ENCODE data around the gene CRYGN. TPM values are rescaled to one million over a fixed set of nuclear protein-coding genes. Genes with fewer than 3 reads are reported as not detected.

Gene CRYGN
- total RNA-seq, 1 donor from 2014 or later, result 0.16 TPM

DNA sequence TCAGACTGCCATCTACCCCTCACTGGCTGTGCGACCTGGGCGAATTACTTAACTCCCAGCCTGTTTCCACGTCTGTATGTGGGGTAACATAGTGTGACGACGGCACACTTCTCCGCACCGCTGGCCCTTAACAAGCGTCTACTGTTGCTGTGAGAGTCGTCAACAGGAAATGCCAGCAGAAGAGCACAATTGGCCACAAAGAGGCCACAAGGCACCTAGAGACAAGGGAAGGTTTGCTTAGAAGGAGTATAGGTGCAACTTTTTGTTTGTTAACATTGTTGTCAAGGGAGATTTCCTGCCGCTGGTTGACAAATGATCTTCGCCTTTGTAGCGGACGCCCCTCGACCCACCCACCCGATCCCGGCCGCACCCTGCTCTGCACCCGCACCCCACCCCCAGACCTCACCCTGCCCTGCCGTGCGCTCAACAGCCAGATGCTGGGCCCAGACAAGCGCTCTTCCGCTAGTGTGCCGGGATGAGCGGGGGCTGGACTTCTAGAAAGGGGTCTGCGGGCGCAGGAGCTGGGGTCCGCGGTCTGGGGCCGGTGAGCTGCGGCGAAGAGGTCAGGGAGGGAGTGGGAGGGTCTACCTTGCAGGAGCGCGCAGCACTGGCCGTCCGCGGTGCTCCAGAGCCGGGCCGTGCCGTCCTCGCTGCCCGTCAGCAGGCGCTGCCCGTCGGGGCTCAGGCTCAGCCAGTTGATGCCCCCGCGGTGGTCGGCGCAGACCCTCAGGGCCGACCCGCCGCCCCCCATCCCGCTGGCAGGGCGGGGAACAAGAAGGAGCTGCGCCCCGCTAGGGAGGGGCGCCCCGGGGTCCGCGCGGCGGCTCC, 30.9 kb downstream of the CRYGN start:
- TF ChIP-seq, protein P1, sequence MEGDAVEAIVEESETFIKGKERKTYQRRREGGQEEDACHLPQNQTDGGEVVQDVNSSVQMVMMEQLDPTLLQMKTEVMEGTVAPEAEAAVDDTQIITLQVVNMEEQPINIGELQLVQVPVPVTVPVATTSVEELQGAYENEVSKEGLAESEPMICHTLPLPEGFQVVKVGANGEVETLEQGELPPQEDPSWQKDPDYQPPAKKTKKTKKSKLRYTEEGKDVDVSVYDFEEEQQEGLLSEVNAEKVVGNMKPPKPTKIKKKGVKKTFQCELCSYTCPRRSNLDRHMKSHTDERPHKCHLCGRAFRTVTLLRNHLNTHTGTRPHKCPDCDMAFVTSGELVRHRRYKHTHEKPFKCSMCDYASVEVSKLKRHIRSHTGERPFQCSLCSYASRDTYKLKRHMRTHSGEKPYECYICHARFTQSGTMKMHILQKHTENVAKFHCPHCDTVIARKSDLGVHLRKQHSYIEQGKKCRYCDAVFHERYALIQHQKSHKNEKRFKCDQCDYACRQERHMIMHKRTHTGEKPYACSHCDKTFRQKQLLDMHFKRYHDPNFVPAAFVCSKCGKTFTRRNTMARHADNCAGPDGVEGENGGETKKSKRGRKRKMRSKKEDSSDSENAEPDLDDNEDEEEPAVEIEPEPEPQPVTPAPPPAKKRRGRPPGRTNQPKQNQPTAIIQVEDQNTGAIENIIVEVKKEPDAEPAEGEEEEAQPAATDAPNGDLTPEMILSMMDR (conservative IDR thresholded peaks at IDR 0.05), result no peak
- Mint-ChIP-seq H3K36me3 (ENCODE audit: low read depth) (no peaks in the 10 kb centered on the region), H3K4me1 (peaks cover 26% of the 10 kb centered on the region), H3K4me3 (peak overlapping the region; percentile 92), H3K9me3 (no peaks in the 10 kb centered on the region), H3K27me3 (ENCODE audit: low read depth) (peaks cover 28% of the 10 kb centered on the region), H3K27ac (ENCODE audit: unreplicated experiment) (peak overlapping the region; percentile 35)
- DNase-seq (ENCODE audit: low read depth, low spot score), result peak; percentile 27

DNA sequence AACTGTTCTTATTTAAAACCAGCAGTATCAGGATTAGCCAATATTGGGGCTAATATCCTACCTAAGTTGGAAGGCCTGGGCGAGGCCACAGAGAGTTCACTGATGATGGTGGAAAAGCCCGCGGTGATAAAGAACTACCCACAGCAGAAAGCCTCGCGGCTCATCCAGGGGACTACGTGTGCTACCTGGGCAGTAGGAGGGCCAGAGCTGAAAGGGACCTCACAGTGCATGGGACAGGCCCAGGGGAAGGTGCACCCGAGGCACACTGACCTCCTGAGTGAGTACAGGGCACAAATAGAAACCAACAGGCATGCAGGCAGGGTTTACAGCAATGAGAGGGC, 31.5 kb downstream of the CRYGN start:
- H3K4me3 Mint-ChIP-seq, result peak overlapping the region; percentile 92
- peaks cover 30% of the 10 kb centered on the region for H3K4me1 Mint-ChIP-seq
- TF ChIP-seq, protein P1 (conservative IDR thresholded peaks at IDR 0.05), result no peak
- peaks cover 28% of the 10 kb centered on the region for H3K27me3 Mint-ChIP-seq (ENCODE audit: low read depth)
- no peaks in the 10 kb centered on the region for H3K9me3 Mint-ChIP-seq
- H3K27ac Mint-ChIP-seq (ENCODE audit: unreplicated experiment), result peak overlapping the region; percentile 35
- no peak for DNase-seq (ENCODE audit: low read depth, low spot score)
- no peaks in the 10 kb centered on the region for H3K36me3 Mint-ChIP-seq (ENCODE audit: low read depth)

DNA sequence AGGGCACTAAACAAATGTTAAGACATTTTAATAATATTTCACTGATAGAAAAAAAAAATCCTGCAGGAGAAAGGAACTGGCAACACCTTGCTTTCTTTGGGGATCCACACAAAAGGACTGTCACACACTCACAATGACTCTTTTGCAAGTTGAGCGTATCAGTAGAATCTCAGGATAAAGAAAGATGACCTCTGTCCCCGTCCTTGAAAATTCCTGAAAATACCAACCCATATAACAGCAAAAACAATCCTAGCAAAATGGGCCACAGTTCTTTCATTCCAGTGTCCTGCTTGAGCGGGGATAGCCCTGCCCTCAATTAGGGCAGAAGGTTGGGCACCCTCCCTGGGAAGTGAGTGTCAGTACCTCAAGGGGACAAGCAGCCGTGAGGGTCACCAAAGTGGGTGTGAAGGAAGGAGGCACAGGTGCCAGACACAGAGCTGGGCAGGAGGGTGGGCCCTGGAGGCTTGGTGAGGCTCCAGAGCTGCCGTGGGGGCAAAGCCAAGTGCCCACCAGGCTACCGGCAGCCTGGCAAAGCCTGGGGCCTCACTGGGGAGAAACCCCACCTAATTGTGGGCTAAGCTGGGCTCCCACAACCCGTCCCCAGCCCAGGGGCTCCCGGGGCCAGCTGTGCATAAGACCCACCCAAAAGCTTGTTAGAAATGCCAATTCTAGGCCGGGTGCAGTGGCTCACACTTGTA, 32.9 kb downstream of the CRYGN start:
- peaks cover 18% of the 10 kb centered on the region for H3K27me3 Mint-ChIP-seq (ENCODE audit: low read depth)
- no peaks in the 10 kb centered on the region for H3K9me3 Mint-ChIP-seq
- TF ChIP-seq, protein P1 (conservative IDR thresholded peaks at IDR 0.05), result no peak
- peaks cover 2% of the 10 kb centered on the region for H3K36me3 Mint-ChIP-seq (ENCODE audit: low read depth)
- peak overlapping the region; percentile 87 for H3K4me3 Mint-ChIP-seq
- peaks cover 32% of the 10 kb centered on the region for H3K4me1 Mint-ChIP-seq
- peak overlapping the region; percentile 19 for H3K27ac Mint-ChIP-seq (ENCODE audit: unreplicated experiment)
- no peak for DNase-seq (ENCODE audit: low read depth, low spot score)

DNA sequence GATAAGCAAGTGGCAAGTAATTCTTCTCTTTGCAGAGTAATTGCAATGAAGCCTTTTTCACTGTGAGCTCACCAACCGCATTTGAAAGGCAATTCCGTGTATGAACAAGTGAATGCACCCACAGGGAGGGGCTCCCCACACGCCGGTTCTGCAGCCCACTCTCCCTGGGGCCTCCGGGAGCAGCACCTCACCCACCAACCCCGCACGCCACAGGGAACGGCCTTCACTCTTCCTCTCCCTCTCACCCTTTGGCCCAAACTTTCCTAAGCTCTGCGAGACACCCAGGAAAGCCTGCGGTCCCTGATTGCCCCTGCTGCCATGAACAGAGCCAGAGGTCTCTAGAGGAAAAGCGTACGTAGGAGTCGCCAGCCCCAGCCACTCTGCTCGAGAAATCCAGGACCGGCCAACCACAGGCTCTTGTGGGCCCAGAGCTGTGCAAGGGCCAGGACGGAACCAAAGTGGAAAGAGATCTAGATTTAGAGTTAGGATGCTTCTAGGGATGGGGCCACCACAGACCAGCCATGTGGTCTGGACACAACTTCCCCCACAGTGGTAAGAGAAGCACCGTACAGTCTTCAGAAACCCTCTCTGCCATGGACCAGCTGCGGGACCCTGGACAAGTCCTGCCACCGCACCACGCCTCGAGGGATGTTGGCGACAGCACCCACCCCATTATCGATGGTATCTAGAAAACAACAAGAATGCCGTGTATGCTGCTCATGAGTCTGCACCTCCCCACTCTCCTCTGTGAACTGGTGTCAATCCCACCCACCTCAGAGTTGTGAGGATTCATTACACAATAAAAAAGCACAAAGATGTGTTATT, 33.7 kb downstream of the CRYGN start:
- Mint-ChIP-seq H3K4me3 (peak overlapping the region; percentile 87), H3K36me3 (ENCODE audit: low read depth) (peaks cover 2% of the 10 kb centered on the region), H3K9me3 (no peaks in the 10 kb centered on the region), H3K27me3 (ENCODE audit: low read depth) (peaks cover 10% of the 10 kb centered on the region), H3K27ac (ENCODE audit: unreplicated experiment) (peak overlapping the region; percentile 38), H3K4me1 (peaks cover 36% of the 10 kb centered on the region)
- TF ChIP-seq, protein P1 (conservative IDR thresholded peaks at IDR 0.05), result no peak
- DNase-seq (ENCODE audit: low read depth, low spot score), result no peak

DNA sequence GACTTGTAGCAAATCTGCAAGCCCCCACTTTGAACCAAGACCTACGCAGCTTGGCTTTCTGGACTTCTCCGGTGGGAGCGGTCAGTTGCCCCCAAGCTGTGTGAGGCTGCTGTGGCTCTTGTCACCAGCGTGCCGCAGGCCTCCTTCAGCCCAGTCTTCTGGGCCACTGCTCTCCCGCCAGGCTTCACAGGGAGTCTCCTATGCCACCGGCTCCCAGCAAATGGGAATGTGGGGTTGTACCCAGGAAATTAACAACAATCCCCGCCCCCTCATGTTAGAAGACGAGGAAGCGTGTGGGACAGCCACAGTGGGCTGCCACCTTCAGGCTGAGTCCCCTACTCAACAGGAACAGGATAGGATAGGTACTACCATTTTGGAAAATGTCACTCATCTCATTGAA, 34.4 kb downstream of the CRYGN start:
- H3K27ac Mint-ChIP-seq (ENCODE audit: unreplicated experiment), result no peak overlapping the region
- peaks cover 4% of the 10 kb centered on the region for H3K27me3 Mint-ChIP-seq (ENCODE audit: low read depth)
- no peaks in the 10 kb centered on the region for H3K9me3 Mint-ChIP-seq
- H3K4me3 Mint-ChIP-seq, result peak overlapping the region; percentile 47
- TF ChIP-seq, protein P1 (conservative IDR thresholded peaks at IDR 0.05), result no peak
- peaks cover 37% of the 10 kb centered on the region for H3K4me1 Mint-ChIP-seq
- H3K36me3 Mint-ChIP-seq (ENCODE audit: low read depth), result peaks cover 2% of the 10 kb centered on the region
- no peak for DNase-seq (ENCODE audit: low read depth, low spot score)

Measured in neural crest cell (in vitro differentiated cells).